ENCODE data around the gene DHRS3.

GRCh38 chr1:12580054-12580887 is 37.7 kb downstream of the DHRS3 start:
- TF ChIP-seq CTCF (optimal IDR thresholded peaks at IDR 0.05 in 1 of 3, IDR thresholded peaks at IDR 0.05 in 1 of 3, conservative IDR thresholded peaks at IDR 0.05 in 1 of 3; ENCODE audit: extremely low read depth in 1 of 3, insufficient read depth in 2 of 3, low read length in 3 of 3) (no peak), EZH2 (IDR thresholded peaks at IDR 0.05; ENCODE audit: low read length) (no peak)

Measured in keratinocyte (primary cell).